ENCODE measurements around the gene ZBTB7C. TPM values are rescaled to one million over a fixed set of nuclear protein-coding genes. Genes with fewer than 3 reads are reported as not detected.

The ZBTB7C gene
- total RNA-seq, 1 donor from 2014 or later: 0.15 TPM

- DNase-seq (ENCODE audit: low spot score): no peak
- H3K4me2 ChIP-seq: no peak overlapping the region
- H4K20me1 ChIP-seq (ENCODE audit: low read depth): peaks cover 15% of the 10 kb centered on the region
- Mint-ChIP-seq H3K27me3 (ENCODE audit: insufficient read depth, low read depth) (peaks cover 25% of the 10 kb centered on the region), H3K4me1 (peaks cover 17% of the 10 kb centered on the region), H3K27ac (no peak overlapping the region), H3K4me3 (no peak overlapping the region), H3K9me3 (no peaks in the 10 kb centered on the region), H3K36me3 (no peaks in the 10 kb centered on the region)
- no peaks in the 10 kb centered on the region for H3K79me2 ChIP-seq (ENCODE audit: low read depth)
- no peak overlapping the region for H3K9ac ChIP-seq
- H2AFZ ChIP-seq (replicated peaks): no peak overlapping the region
- H3K4me1 ChIP-seq: peaks cover 16% of the 10 kb centered on the region
- no peaks in the 10 kb centered on the region for H3K36me3 ChIP-seq
- H3F3A ChIP-seq (ENCODE audit: low read depth): no peaks in the 10 kb centered on the region
- H3K4me3 ChIP-seq: no peak overlapping the region
- peaks cover 37% of the 10 kb centered on the region for H3K27me3 ChIP-seq
- no peaks in the 10 kb centered on the region for H3K9me3 ChIP-seq (ENCODE audit: low read depth)
- no peak overlapping the region for H3K27ac ChIP-seq
- TF ChIP-seq CTCF (IDR thresholded peaks at IDR 0.05) (no peak), EZH2phosphoT487 (IDR thresholded peaks at IDR 0.05) (no peak), EZH2 (IDR thresholded peaks at IDR 0.05) (no peak)
Observed at GRCh38 chr18:48131042-48131441, 278.1 kb downstream of the ZBTB7C start.

GRCh38 chr18:48129621-48130082 is 279.5 kb downstream of the ZBTB7C start:
- TF ChIP-seq EZH2 (IDR thresholded peaks at IDR 0.05): no peak
- TF ChIP-seq EZH2phosphoT487 (IDR thresholded peaks at IDR 0.05): no peak
- TF ChIP-seq CTCF (IDR thresholded peaks at IDR 0.05): no peak
- H3K4me3 ChIP-seq: no peak overlapping the region
- H3K36me3 ChIP-seq: no peaks in the 10 kb centered on the region
- Mint-ChIP-seq H3K4me3 (no peak overlapping the region), H3K4me1 (peaks cover 12% of the 10 kb centered on the region), H3K27me3 (ENCODE audit: insufficient read depth, low read depth) (peaks cover 14% of the 10 kb centered on the region), H3K36me3 (no peaks in the 10 kb centered on the region), H3K27ac (no peak overlapping the region), H3K9me3 (no peaks in the 10 kb centered on the region)
- no peaks in the 10 kb centered on the region for H3F3A ChIP-seq (ENCODE audit: low read depth)
- no peak overlapping the region for H2AFZ ChIP-seq (replicated peaks)
- no peak for DNase-seq (ENCODE audit: low spot score)
- H4K20me1 ChIP-seq (ENCODE audit: low read depth): peaks cover 1% of the 10 kb centered on the region
- H3K9me3 ChIP-seq (ENCODE audit: low read depth): no peaks in the 10 kb centered on the region
- H3K79me2 ChIP-seq (ENCODE audit: low read depth): no peaks in the 10 kb centered on the region
- H3K27me3 ChIP-seq: peaks cover 24% of the 10 kb centered on the region
- no peak overlapping the region for H3K9ac ChIP-seq
- no peak overlapping the region for H3K4me2 ChIP-seq
- H3K27ac ChIP-seq: no peak overlapping the region
- H3K4me1 ChIP-seq: peaks cover 10% of the 10 kb centered on the region

- no peaks in the 10 kb centered on the region for H3K36me3 Mint-ChIP-seq
Observed at GRCh38 chr18:48127606-48128005, 281.6 kb downstream of the ZBTB7C start.

More at GRCh38 chr18:48127606-48128005, 281.6 kb downstream of the ZBTB7C start:
- Histone ChIP-seq H3K79me2 (ENCODE audit: low read depth) (no peaks in the 10 kb centered on the region), H3K27me3 (peaks cover 9% of the 10 kb centered on the region), H3K9me3 (ENCODE audit: low read depth) (no peaks in the 10 kb centered on the region), H3F3A (ENCODE audit: low read depth) (no peaks in the 10 kb centered on the region), H4K20me1 (ENCODE audit: low read depth) (no peaks in the 10 kb centered on the region), H3K4me1 (peaks cover 10% of the 10 kb centered on the region), H3K36me3 (no peaks in the 10 kb centered on the region), H2AFZ (replicated peaks) (no peak overlapping the region), H3K9ac (no peak overlapping the region), H3K4me3 (no peak overlapping the region), H3K4me2 (no peak overlapping the region), H3K27ac (no peak overlapping the region)
- H3K4me1 Mint-ChIP-seq: peaks cover 27% of the 10 kb centered on the region
- H3K4me3 Mint-ChIP-seq: no peak overlapping the region
- H3K27ac Mint-ChIP-seq: no peak overlapping the region
- H3K9me3 Mint-ChIP-seq: no peaks in the 10 kb centered on the region
- TF ChIP-seq EZH2phosphoT487 (IDR thresholded peaks at IDR 0.05): no peak
- no peak for TF ChIP-seq CTCF (IDR thresholded peaks at IDR 0.05)
- no peak for TF ChIP-seq EZH2 (IDR thresholded peaks at IDR 0.05)
- DNase-seq (ENCODE audit: low spot score): no peak
- peaks cover 3% of the 10 kb centered on the region for H3K27me3 Mint-ChIP-seq (ENCODE audit: insufficient read depth, low read depth)
